ENCODE measurements around the gene CDC42.

DNA sequence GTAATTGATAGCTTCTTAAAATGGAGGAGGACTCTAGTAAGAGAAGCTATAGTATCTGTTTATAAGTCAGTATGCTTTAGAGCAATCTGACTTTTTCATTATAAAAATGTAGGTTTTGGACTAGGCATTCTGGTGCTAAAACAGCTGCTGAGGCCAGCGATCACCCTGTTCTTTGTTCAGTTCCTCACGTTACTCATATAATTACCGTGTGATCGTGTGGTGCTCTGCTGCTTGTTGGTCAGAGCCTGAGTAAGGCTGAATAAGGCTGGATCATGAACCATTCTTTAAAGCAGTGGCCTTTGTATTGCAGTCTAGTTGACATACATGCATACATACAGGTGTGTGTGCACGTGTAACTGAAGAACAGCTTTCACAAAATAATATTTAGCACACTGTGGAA is 25.2 kb downstream of the CDC42 start:
- TF ChIP-seq POLR2AphosphoS5 (IDR thresholded peaks at IDR 0.05; ENCODE audit: low read depth, low read length), result no peak
- no peak for TF ChIP-seq POLR2A (IDR thresholded peaks at IDR 0.05; ENCODE audit: borderline replicate concordance, extremely low read depth, insufficient read depth, insufficient read length)
- TF ChIP-seq EZH2 (IDR thresholded peaks at IDR 0.05), result no peak
- TF ChIP-seq, protein P1, sequence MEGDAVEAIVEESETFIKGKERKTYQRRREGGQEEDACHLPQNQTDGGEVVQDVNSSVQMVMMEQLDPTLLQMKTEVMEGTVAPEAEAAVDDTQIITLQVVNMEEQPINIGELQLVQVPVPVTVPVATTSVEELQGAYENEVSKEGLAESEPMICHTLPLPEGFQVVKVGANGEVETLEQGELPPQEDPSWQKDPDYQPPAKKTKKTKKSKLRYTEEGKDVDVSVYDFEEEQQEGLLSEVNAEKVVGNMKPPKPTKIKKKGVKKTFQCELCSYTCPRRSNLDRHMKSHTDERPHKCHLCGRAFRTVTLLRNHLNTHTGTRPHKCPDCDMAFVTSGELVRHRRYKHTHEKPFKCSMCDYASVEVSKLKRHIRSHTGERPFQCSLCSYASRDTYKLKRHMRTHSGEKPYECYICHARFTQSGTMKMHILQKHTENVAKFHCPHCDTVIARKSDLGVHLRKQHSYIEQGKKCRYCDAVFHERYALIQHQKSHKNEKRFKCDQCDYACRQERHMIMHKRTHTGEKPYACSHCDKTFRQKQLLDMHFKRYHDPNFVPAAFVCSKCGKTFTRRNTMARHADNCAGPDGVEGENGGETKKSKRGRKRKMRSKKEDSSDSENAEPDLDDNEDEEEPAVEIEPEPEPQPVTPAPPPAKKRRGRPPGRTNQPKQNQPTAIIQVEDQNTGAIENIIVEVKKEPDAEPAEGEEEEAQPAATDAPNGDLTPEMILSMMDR (IDR thresholded peaks at IDR 0.05 in 2 of 3, conservative IDR thresholded peaks at IDR 0.05 in 1 of 3; ENCODE audit: borderline replicate concordance in 1 of 3, insufficient read depth in 1 of 3, low read depth in 2 of 3, low read length in 2 of 3), result no peak
- TF ChIP-seq YY1 (IDR thresholded peaks at IDR 0.05; ENCODE audit: extremely low read depth, insufficient replicate concordance, low read depth, low read length), result no peak
- TF ChIP-seq, protein P2, sequence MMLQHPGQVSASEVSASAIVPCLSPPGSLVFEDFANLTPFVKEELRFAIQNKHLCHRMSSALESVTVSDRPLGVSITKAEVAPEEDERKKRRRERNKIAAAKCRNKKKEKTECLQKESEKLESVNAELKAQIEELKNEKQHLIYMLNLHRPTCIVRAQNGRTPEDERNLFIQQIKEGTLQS (IDR thresholded peaks at IDR 0.05), result no peak
- no peak for TF ChIP-seq JUND (IDR thresholded peaks at IDR 0.05)
- no peak for TF ChIP-seq SIN3A (IDR thresholded peaks at IDR 0.05; ENCODE audit: low read depth)
- TF ChIP-seq EZH2phosphoT487 (IDR thresholded peaks at IDR 0.05; ENCODE audit: borderline replicate concordance), result no peak
- TF ChIP-seq, protein P3, sequence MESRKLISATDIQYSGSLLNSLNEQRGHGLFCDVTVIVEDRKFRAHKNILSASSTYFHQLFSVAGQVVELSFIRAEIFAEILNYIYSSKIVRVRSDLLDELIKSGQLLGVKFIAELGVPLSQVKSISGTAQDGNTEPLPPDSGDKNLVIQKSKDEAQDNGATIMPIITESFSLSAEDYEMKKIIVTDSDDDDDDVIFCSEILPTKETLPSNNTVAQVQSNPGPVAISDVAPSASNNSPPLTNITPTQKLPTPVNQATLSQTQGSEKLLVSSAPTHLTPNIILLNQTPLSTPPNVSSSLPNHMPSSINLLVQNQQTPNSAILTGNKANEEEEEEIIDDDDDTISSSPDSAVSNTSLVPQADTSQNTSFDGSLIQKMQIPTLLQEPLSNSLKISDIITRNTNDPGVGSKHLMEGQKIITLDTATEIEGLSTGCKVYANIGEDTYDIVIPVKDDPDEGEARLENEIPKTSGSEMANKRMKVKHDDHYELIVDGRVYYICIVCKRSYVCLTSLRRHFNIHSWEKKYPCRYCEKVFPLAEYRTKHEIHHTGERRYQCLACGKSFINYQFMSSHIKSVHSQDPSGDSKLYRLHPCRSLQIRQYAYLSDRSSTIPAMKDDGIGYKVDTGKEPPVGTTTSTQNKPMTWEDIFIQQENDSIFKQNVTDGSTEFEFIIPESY (IDR thresholded peaks at IDR 0.05; ENCODE audit: extremely low read depth, insufficient replicate concordance, low read length), result no peak
- no peak for TF ChIP-seq MAX (IDR thresholded peaks at IDR 0.05)
- no peak for TF ChIP-seq SRF (IDR thresholded peaks at IDR 0.05; ENCODE audit: low read depth)
- no peak for TF ChIP-seq CBX3 (IDR thresholded peaks at IDR 0.05; ENCODE audit: low read depth)
- TF ChIP-seq, protein P4, sequence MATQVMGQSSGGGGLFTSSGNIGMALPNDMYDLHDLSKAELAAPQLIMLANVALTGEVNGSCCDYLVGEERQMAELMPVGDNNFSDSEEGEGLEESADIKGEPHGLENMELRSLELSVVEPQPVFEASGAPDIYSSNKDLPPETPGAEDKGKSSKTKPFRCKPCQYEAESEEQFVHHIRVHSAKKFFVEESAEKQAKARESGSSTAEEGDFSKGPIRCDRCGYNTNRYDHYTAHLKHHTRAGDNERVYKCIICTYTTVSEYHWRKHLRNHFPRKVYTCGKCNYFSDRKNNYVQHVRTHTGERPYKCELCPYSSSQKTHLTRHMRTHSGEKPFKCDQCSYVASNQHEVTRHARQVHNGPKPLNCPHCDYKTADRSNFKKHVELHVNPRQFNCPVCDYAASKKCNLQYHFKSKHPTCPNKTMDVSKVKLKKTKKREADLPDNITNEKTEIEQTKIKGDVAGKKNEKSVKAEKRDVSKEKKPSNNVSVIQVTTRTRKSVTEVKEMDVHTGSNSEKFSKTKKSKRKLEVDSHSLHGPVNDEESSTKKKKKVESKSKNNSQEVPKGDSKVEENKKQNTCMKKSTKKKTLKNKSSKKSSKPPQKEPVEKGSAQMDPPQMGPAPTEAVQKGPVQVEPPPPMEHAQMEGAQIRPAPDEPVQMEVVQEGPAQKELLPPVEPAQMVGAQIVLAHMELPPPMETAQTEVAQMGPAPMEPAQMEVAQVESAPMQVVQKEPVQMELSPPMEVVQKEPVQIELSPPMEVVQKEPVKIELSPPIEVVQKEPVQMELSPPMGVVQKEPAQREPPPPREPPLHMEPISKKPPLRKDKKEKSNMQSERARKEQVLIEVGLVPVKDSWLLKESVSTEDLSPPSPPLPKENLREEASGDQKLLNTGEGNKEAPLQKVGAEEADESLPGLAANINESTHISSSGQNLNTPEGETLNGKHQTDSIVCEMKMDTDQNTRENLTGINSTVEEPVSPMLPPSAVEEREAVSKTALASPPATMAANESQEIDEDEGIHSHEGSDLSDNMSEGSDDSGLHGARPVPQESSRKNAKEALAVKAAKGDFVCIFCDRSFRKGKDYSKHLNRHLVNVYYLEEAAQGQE (IDR thresholded peaks at IDR 0.05; ENCODE audit: low read depth), result no peak
